ENCODE results near the gene TEX10. TPM values are rescaled to one million over a fixed set of nuclear protein-coding genes. Genes with fewer than 3 reads are reported as not detected.

Gene TEX10
- total and polyA plus RNA-seq, 2 of the 4 experiments (the other 2 are of a cell fraction), result 16.2 to 43.9 TPM

- Histone ChIP-seq H4K20me1 (ENCODE audit: insufficient read depth, low read length) (no peaks in the 10 kb centered on the region), H2AK9ac (replicated peaks; ENCODE audit: low read depth, low read length, poor library complexity) (no peak overlapping the region), H2BK5ac (ENCODE audit: low read depth, low read length, poor library complexity, severe bottlenecking) (no peak overlapping the region), H3K9me3 (ENCODE audit: control insufficient read depth, insufficient read depth, low read length) (no peaks in the 10 kb centered on the region), H3K4me2 (ENCODE audit: low read depth, low read length) (no peak overlapping the region), H2AFZ (replicated peaks; ENCODE audit: low read length, poor library complexity) (no peak overlapping the region), H2BK20ac (ENCODE audit: low read depth, low read length) (no peak overlapping the region), H3K4me1 (ENCODE audit: control insufficient read depth, insufficient read depth, low read length) (peaks cover 5% of the 10 kb centered on the region), H3K36me3 (ENCODE audit: control insufficient read depth, insufficient read depth, low read length) (no peaks in the 10 kb centered on the region), H3K9ac (ENCODE audit: low read depth, low read length) (no peak overlapping the region), H4K5ac (ENCODE audit: low read depth, low read length) (no peak overlapping the region), H3K79me1 (ENCODE audit: low read depth in 1 of 2, low read length in 2 of 2) (no peaks in the 10 kb centered on the region), H3K4me3 (ENCODE audit: insufficient read depth, low read depth, low read length) (no peak overlapping the region), H3K18ac (ENCODE audit: low read depth, low read length) (no peak overlapping the region), H2BK15ac (ENCODE audit: low read depth, low read length) (no peak overlapping the region), H3K9me1 (ENCODE audit: insufficient read depth, low read length) (no peaks in the 10 kb centered on the region), H3K56ac (ENCODE audit: extremely low read depth, insufficient read depth, low read length) (no peak overlapping the region), H3K4ac (ENCODE audit: low read depth, low read length) (no peak overlapping the region), H3K23ac (ENCODE audit: low read depth, low read length) (no peak overlapping the region), H4K91ac (ENCODE audit: insufficient read depth, low read depth, low read length) (no peak overlapping the region), H3K27me3 (ENCODE audit: control insufficient read depth, insufficient read depth, low read length) (no peaks in the 10 kb centered on the region), H4K8ac (ENCODE audit: low read depth in 2 of 2, low read length in 2 of 2) (no peak overlapping the region), H2AK5ac (ENCODE audit: low read depth, low read length) (no peak overlapping the region), H2BK120ac (ENCODE audit: low read depth, low read length) (no peak overlapping the region), H3K14ac (replicated peaks; ENCODE audit: low read depth, low read length) (no peak overlapping the region), H3K27ac (ENCODE audit: insufficient read depth, low read length) (no peak overlapping the region)
- in situ Hi-C loops (cut with MboI; ENCODE audit: low sequenced_read_pairs) (no loop called here), intact Hi-C loops (cut with micrococcal nuclease) (no loop called here), dilution Hi-C loops (cut with HindIII; ENCODE audit: low sequenced_read_pairs, unreplicated experiment) (no loop called here)
- TF ChIP-seq ELK1 (IDR thresholded peaks at IDR 0.05; ENCODE audit: borderline replicate concordance, low read depth, low read length), result no peak
- TF ChIP-seq CEBPB (IDR thresholded peaks at IDR 0.05; ENCODE audit: low read depth, low read length), result peak; percentile 73
- TF ChIP-seq POLR2A (IDR thresholded peaks at IDR 0.05; ENCODE audit: low read depth, low read length), result no peak
- CTCF ChIA-PET, result no interaction called here
- no TSS peak for BruUV-seq (replicated peaks)
- DNase-seq (no peak), ATAC-seq (ENCODE audit: low read depth) (no peak)
- 100% methylated on average over 1 of the region's 3 CpGs; no CpG with 5 or more reads in 1 of the 2 experiments for WGBS, 2 experiments (ENCODE audit: extremely low coverage in 2 of 2, insufficient read length in 1 of 2)
- POLR2A ChIA-PET (ENCODE audit: unreplicated experiment), result no interaction called here
Measured at GRCh38 chr9:100397529-100398266, 45.0 kb upstream of the TEX10 start.

All from IMR-90 (cell line).